OCI-LY1 (cell line): ENCODE measurements around the gene PGS1.

Experiments used
- H2AFZ ChIP-seq: fragments of 200-600 bp; sonication (generic), shearing (Covaris generic); 2 replicates; pipeline ENCODE4 v1.6.0; 2014; ENCODE audit warnings: antibody characterized with exemption, mild to moderate bottlenecking, low read length
- H3F3A ChIP-seq: fragments of 200-600 bp; sonication (generic), shearing (Covaris generic); 2 replicates; pipeline ENCODE4 v1.6.0; 2014; ENCODE audit warnings: mild to moderate bottlenecking, antibody characterized with exemption, low read length, moderate library complexity; ENCODE audit not compliant: insufficient read depth
- H3K27ac ChIP-seq: fragments of 200-600 bp; sonication (generic); 2 replicates; pipeline ENCODE4 v1.5.1; 2014; ENCODE audit warnings: low read length, mixed run types, mild to moderate bottlenecking, low read depth; ENCODE audit not compliant: poor library complexity, severe bottlenecking
- H3K27me3 ChIP-seq: fragments of 200-600 bp; sonication (generic); 2 replicates; pipeline ENCODE4 v1.6.0; 2014; ENCODE audit warnings: antibody characterized with exemption, mild to moderate bottlenecking, low read length, moderate library complexity; ENCODE audit not compliant: insufficient read depth
- H3K36me3 ChIP-seq: fragments of 200-600 bp; sonication (generic); 2 replicates; pipeline ENCODE4 v1.6.1; 2014; ENCODE audit warnings: mild to moderate bottlenecking, antibody characterized with exemption, low read length, moderate library complexity, mixed read lengths; ENCODE audit not compliant: insufficient read depth
- H3K4me1 ChIP-seq: fragments of 200-600 bp; sonication (generic); 2 replicates; pipeline ENCODE4 v1.5.1; 2014; ENCODE audit warnings: mild to moderate bottlenecking, low read length, moderate library complexity; ENCODE audit not compliant: insufficient read depth, severe bottlenecking
- H3K4me2 ChIP-seq: fragments of 200-600 bp; sonication (generic), shearing (Covaris generic); 2 replicates; pipeline ENCODE4 v1.6.1; 2014; ENCODE audit warnings: low read length
- H3K4me3 ChIP-seq: fragments of 200-600 bp; sonication (generic); 2 replicates; pipeline ENCODE4 v1.5.1; 2014; ENCODE audit warnings: low read length, low read depth, mild to moderate bottlenecking, mixed read lengths; ENCODE audit not compliant: poor library complexity, severe bottlenecking
- H3K79me2 ChIP-seq: fragments of 200-600 bp; shearing (Covaris generic); 2 replicates; pipeline ENCODE4 v1.6.1; 2016; ENCODE audit warnings: mixed run types, low read length, mixed read lengths; ENCODE audit not compliant: insufficient read depth
- H3K9ac ChIP-seq: fragments of 200-600 bp; sonication (generic), shearing (Covaris generic); 2 replicates; pipeline ENCODE4 v1.6.1; 2014; ENCODE audit warnings: mild to moderate bottlenecking, low read length, mixed read lengths
- H3K9me2 ChIP-seq: fragments of 200-600 bp; sonication (generic), shearing (Covaris generic); 2 replicates; pipeline ENCODE4 v1.6.1; 2014; ENCODE audit warnings: low read depth, mild to moderate bottlenecking, low read length, mixed read lengths
- H3K9me3 ChIP-seq: fragments of 200-600 bp; shearing (Covaris generic); 2 replicates; pipeline ENCODE4 v1.6.1; 2014; ENCODE audit warnings: low read length, mixed read lengths
- H4K20me1 ChIP-seq: fragments of 200-600 bp; sonication (generic), shearing (Covaris generic); 2 replicates; pipeline ENCODE4 v1.6.0; 2016; ENCODE audit warnings: mild to moderate bottlenecking, low read length; ENCODE audit not compliant: insufficient read depth
- CTCF ChIP-seq: fragments of 200-600 bp; sonication (generic), shearing (Covaris generic); IDR thresholded peaks from 2 replicates; pipeline ENCODE4 v1.5.1; 2017; ENCODE audit warnings: mild to moderate bottlenecking, antibody characterized with exemption, low read length, moderate library complexity, mixed read lengths
- EZH2 ChIP-seq: fragments of 200-600 bp; sonication (generic), shearing (Covaris generic); IDR thresholded peaks from 2 replicates; pipeline ENCODE4 v1.8.0; 2017; ENCODE audit warnings: borderline replicate concordance, mixed run types, mild to moderate bottlenecking, antibody characterized with exemption, low read length, moderate library complexity, mixed read lengths

PGS1 gene

GRCh38 chr17:78438694-78439325, 60.4 kb downstream of the PGS1 start:
- H3K4me1 ChIP-seq = no peaks in the 10 kb centered on the region

GRCh38 chr17:78441271-78441971, 63.0 kb downstream of the PGS1 start:
- Histone ChIP-seq H3K36me3 (no peaks in the 10 kb centered on the region), H3K4me3 (no peak overlapping the region), H3K79me2 (no peaks in the 10 kb centered on the region), H4K20me1 (no peaks in the 10 kb centered on the region), H3K9me3 (no peaks in the 10 kb centered on the region), H3K4me2 (no peak overlapping the region), H2AFZ (no peak overlapping the region), H3K9me2 (no peaks in the 10 kb centered on the region), H3F3A (no peaks in the 10 kb centered on the region), H3K27ac (no peak overlapping the region), H3K9ac (no peak overlapping the region), H3K4me1 (no peaks in the 10 kb centered on the region), H3K27me3 (peaks cover 9% of the 10 kb centered on the region; the same call in 1 of the 2 replicates)
- TF ChIP-seq CTCF (no peak), EZH2 (no peak)

More at GRCh38 chr17:78438694-78439325, 60.4 kb downstream of the PGS1 start:
- Histone ChIP-seq H3K9me3 (no peaks in the 10 kb centered on the region), H2AFZ (no peak overlapping the region), H3F3A (no peaks in the 10 kb centered on the region), H3K9me2 (no peaks in the 10 kb centered on the region), H3K36me3 (no peaks in the 10 kb centered on the region), H3K27ac (no peak overlapping the region), H3K27me3 (peaks cover 9% of the 10 kb centered on the region; the same call in 1 of the 2 replicates), H3K9ac (no peak overlapping the region), H4K20me1 (no peaks in the 10 kb centered on the region), H3K79me2 (no peaks in the 10 kb centered on the region), H3K4me2 (no peak overlapping the region), H3K4me3 (no peak overlapping the region)
- TF ChIP-seq CTCF (no peak), EZH2 (no peak)

- no peaks in the 10 kb centered on the region for H3F3A ChIP-seq
- no peaks in the 10 kb centered on the region for H3K9me2 ChIP-seq
- no peak overlapping the region for H3K4me2 ChIP-seq
- no peaks in the 10 kb centered on the region for H3K36me3 ChIP-seq
- no peak overlapping the region for H2AFZ ChIP-seq
- H3K4me3 ChIP-seq = no peak overlapping the region
- no peaks in the 10 kb centered on the region for H3K4me1 ChIP-seq
- no peaks in the 10 kb centered on the region for H3K9me3 ChIP-seq
- no peaks in the 10 kb centered on the region for H4K20me1 ChIP-seq
- H3K9ac ChIP-seq = no peak overlapping the region
- no peaks in the 10 kb centered on the region for H3K79me2 ChIP-seq
- no peak for TF ChIP-seq EZH2
- TF ChIP-seq CTCF = no peak
- no peak overlapping the region for H3K27ac ChIP-seq
- H3K27me3 ChIP-seq = peaks cover 9% of the 10 kb centered on the region; the same call in 1 of the 2 replicates
These were observed 64.3 kb downstream of the PGS1 start for GRCh38 chr17:78442648-78443218.
